GM19035 (cell line): ENCODE data around the gene POSTN.

ENCODE experiments used
- ATAC-seq: cut with Tn5 transposase; IDR thresholded peaks from one replicate; pipeline ENCODE4 v1.9.1; 2021; ENCODE audit not compliant: unreplicated experiment

The POSTN gene

GRCh38 chr13:37598597-37598996 lies at the start of gene POSTN:
POSTN (minus strand) TSS chr13:37598768; CDS start chr13:37598726, 42 bp downstream.
- ATAC-seq: no peak

- ATAC-seq: no peak
Observed at GRCh38 chr13:37647031-37647650, 48.6 kb upstream of the POSTN start.

- ATAC-seq: no peak
Observed at GRCh38 chr13:37646531-37646930, 48.0 kb upstream of the POSTN start.

- no peak for ATAC-seq
Observed at GRCh38 chr13:37645181-37645740, 46.7 kb upstream of the POSTN start.

GRCh38 chr13:37641391-37641790 lies 42.8 kb upstream of the POSTN start:
- no peak for ATAC-seq

- ATAC-seq: no peak
Observed at GRCh38 chr13:37640499-37640898, 41.9 kb upstream of the POSTN start.

GRCh38 chr13:37636701-37637100 lies 38.1 kb upstream of the POSTN start:
- ATAC-seq: no peak

- no peak for ATAC-seq
Observed at GRCh38 chr13:37632294-37632693, 33.7 kb upstream of the POSTN start.

GRCh38 chr13:37627428-37627827 lies 28.9 kb upstream of the POSTN start:
- ATAC-seq: no peak

- ATAC-seq: no peak
Observed at GRCh38 chr13:37621811-37622361, 23.3 kb upstream of the POSTN start.

GRCh38 chr13:37618554-37618953 lies 20.0 kb upstream of the POSTN start:
- no peak for ATAC-seq

- ATAC-seq: no peak
Observed at GRCh38 chr13:37617173-37617572, 18.6 kb upstream of the POSTN start.

- ATAC-seq: no peak
Observed at GRCh38 chr13:37616131-37616530, 17.6 kb upstream of the POSTN start.

GRCh38 chr13:37615276-37615675 lies 16.7 kb upstream of the POSTN start:
- ATAC-seq: no peak

GRCh38 chr13:37613638-37614037 lies 15.1 kb upstream of the POSTN start:
- ATAC-seq: no peak

GRCh38 chr13:37613236-37613635 lies 14.7 kb upstream of the POSTN start:
- no peak for ATAC-seq

- no peak for ATAC-seq
Observed at GRCh38 chr13:37608750-37609339, 10.3 kb upstream of the POSTN start.

GRCh38 chr13:37602733-37603381 lies 4.3 kb upstream of the POSTN start:
- ATAC-seq: no peak

- no peak for ATAC-seq
Observed at GRCh38 chr13:37601648-37602440, 3.3 kb upstream of the POSTN start.

- no peak for ATAC-seq
Observed at GRCh38 chr13:37599519-37599918, 951 bp upstream of the POSTN start.

GRCh38 chr13:37597477-37598025 lies 1.0 kb downstream of the POSTN start:
- ATAC-seq: no peak
